Upper lobe of left lung (tissue), 6 donors: ENCODE results near the gene TNRC6C. TPM values are rescaled to one million over a fixed set of nuclear protein-coding genes. Genes with fewer than 3 reads are reported as not detected.
A peak's percentile ranks its signal among the peaks of the same experiment; 100 is the strongest.

Experiments
- ATAC-seq, 2 donors: fragments of 200-7000 bp; cut with Tn5 transposase; one replicate each; pipeline ENCODE4 v1.9.1; 2022; ENCODE audit warnings: mild to moderate bottlenecking in 2 of 2, moderate library complexity in 2 of 2; ENCODE audit not compliant: low FRiP score in 2 of 2
- DNase-seq, 2 donors: peaks; one replicate each; pipeline ENCODE4 v3.0.0-alpha.2; 2019 to 2020
- H3K27ac ChIP-seq, 4 donors: fragments of 200-600 bp; sonication (generic); one replicate each; pipeline ENCODE4 v1.5.1; 2016 to 2019
- H3K27me3 ChIP-seq, 4 donors: fragments of 200-600 bp; sonication (generic); one replicate each; pipeline ENCODE4 v1.5.1; 2017 to 2019
- H3K36me3 ChIP-seq, 4 donors: fragments of 200-600 bp; sonication (generic); one replicate each; pipeline ENCODE4 v1.5.1; 2016 to 2019
- H3K4me1 ChIP-seq, 4 donors: fragments of 200-600 bp; sonication (generic); one replicate each; pipeline ENCODE4 v1.5.1; 2018 to 2019
- H3K4me3 ChIP-seq, 4 donors: fragments of 200-600 bp; sonication (generic); one replicate each; pipeline ENCODE4 v1.5.1; 2017 to 2019; ENCODE audit warnings: mild to moderate bottlenecking in 2 of 4, moderate library complexity in 1 of 4
- H3K9me3 ChIP-seq, 4 donors: fragments of 200-600 bp; sonication (generic); one replicate each; pipeline ENCODE4 v1.5.1; 2018 to 2019
- CTCF ChIP-seq, 6 experiments: fragments of 450-650 bp in 4 of 6; fragments of 200-600 bp in 2 of 6; sonication (generic) in 2 of 6; IDR thresholded peaks; one replicate each; pipeline ENCODE4 v1.5.1; 2016 to 2019; ENCODE audit warnings: antibody characterized with exemption in 6 of 6
- EP300 ChIP-seq, 4 donors: sonication (generic); formaldehyde crosslinking; IDR thresholded peaks; one replicate each; pipeline ENCODE4 v1.5.1; 2017; ENCODE audit warnings: antibody characterized with exemption in 4 of 4, control low read depth in 2 of 4
- POLR2A ChIP-seq, 4 donors: fragments of 450-650 bp; IDR thresholded peaks; one replicate each; pipeline ENCODE4 v1.5.1; 2016 to 2017; ENCODE audit warnings: antibody characterized with exemption in 4 of 4, mild to moderate bottlenecking in 2 of 4
- POLR2AphosphoS5 ChIP-seq, 2 donors: sonication (generic); formaldehyde crosslinking; IDR thresholded peaks; one replicate each; pipeline ENCODE4 v1.5.1; 2017; ENCODE audit warnings: antibody characterized with exemption in 2 of 2
- WGBS, 2 donors: methylation state at CpG; one replicate each; pipeline ENCODE4 v1.1.5; 2017 to 2018; 5-methylcytosine and 5-hydroxymethylcytosine counted together
- total RNA-seq, 6 donors: library from RNA; depleted of rRNA in 4 of 6; stranded (reverse); fragments of >200 nt in 4 of 6; gene quantifications; one replicate each; pipeline versions ENCODE4 v1.1.0 to v1.2.1, GENCODE V29; 2016 to 2021
- donor health status: DM: no; HTN: no; CAD: no; lungs with moderate emphysema.
- donor health status: DM: no; HTN: yes; CAD: no; lungs with severe emphysema.

Gene TNRC6C
- total RNA-seq, result 10 to 100 TPM in 4 of 6 donors, 1 to 10 TPM in 2; 8.7 to 38.8 (median 14.7) TPM

DNA sequence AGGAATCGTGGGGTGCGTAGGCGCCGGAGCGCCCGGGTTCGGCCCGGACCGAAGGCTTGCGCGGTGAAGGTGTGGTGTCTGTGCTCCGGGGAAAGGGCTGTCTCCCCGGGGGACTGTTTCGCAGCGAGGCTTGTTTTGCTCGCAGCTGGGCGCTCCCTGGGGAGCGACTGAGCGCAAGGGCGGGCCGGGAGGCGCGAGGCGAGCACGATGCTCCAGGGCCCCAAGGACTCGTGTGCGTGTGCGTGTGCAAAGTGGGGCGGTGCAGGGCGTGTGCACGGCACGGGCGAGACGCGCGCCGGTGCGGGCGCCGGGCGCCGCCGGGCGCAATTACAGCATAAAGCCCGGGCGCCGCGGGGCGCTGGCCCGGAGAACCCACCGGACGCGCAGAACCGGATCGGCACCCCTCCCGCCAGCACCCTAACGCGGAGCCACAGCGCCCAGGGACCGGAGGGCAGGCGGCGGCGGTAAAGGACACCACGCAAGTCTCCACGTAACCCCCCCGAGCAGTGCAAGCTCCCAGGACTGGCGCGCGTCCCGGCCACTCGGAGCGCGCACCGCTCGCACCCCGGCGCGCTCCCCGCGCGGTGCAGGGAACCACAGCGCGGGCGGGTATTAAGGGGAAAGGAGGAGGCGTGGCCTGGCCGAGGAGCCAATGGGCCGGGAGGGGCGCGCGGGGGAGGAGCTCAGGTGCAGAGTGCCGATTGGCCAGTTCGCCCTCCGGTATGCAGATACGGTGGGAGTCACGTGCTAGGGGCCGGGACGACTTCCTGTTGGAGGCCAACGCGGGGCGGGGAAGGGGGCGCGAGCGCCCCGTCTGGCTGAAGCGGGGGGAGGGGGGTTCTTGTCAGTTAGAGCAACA, at the start of gene TNRC6C:
Gene TNRC6C, plus strand, starts transcription at position 847 of the 859 bp plus-strand sequence. CDS start 45,504 bp downstream, outside the sequence.
- H3K27ac ChIP-seq, result peak within 1 kb of the TSS; percentile 48 to 86 (median 80)
- no peaks in the 10 kb centered on the region for H3K36me3 ChIP-seq
- peak in 4 of 6 experiments; percentile 6 to 51 (median 32) for TF ChIP-seq CTCF (IDR thresholded peaks at IDR 0.05)
- peak; percentile 99 to 100 (median 100) for TF ChIP-seq POLR2A (IDR thresholded peaks at IDR 0.05)
- peak; percentile 100 for TF ChIP-seq POLR2AphosphoS5 (IDR thresholded peaks at IDR 0.05)
- TF ChIP-seq EP300 (IDR thresholded peaks at IDR 0.05), result peak in 1 of 4 donors; percentile 70
- peak within 1 kb of the TSS; percentile 58 to 94 (median 90) for H3K4me3 ChIP-seq
- H3K27me3 ChIP-seq, result no peaks in the 10 kb centered on the region
- 1% methylated on average over 20 of the region's 105 CpGs; no CpG with 5 or more reads in 1 of the 2 donors for WGBS, 2 donors
- DNase-seq (peak; percentile 99 to 100), ATAC-seq (peak; percentile 99 to 100)
- H3K9me3 ChIP-seq, result no peaks in the 10 kb centered on the region
- H3K4me1 ChIP-seq, result peaks cover 12 to 32% (median 19%) of the 10 kb centered on the region in 4 donors

GRCh38 chr17:77909236-77909635, 49.3 kb upstream of the TNRC6C start:
- TF ChIP-seq CTCF (IDR thresholded peaks at IDR 0.05), result no peak
- TF ChIP-seq EP300 (IDR thresholded peaks at IDR 0.05), result no peak
- no peak for TF ChIP-seq POLR2AphosphoS5 (IDR thresholded peaks at IDR 0.05)
- no peak for TF ChIP-seq POLR2A (IDR thresholded peaks at IDR 0.05)
- Histone ChIP-seq H3K36me3 (no peaks in the 10 kb centered on the region), H3K4me1 (no peaks in the 10 kb centered on the region), H3K27ac (no peak overlapping the region), H3K27me3 (no peaks in the 10 kb centered on the region), H3K4me3 (no peak overlapping the region), H3K9me3 (no peaks in the 10 kb centered on the region)
- 58 to 74% methylated on average over 18 to 19 of the region's 19 CpGs for WGBS, 2 donors
- ATAC-seq (peak in 1 of 2 donors; percentile 69), DNase-seq (no peak)

- no peak for TF ChIP-seq POLR2AphosphoS5 (IDR thresholded peaks at IDR 0.05)
- TF ChIP-seq EP300 (IDR thresholded peaks at IDR 0.05), result no peak
- no peak for TF ChIP-seq POLR2A (IDR thresholded peaks at IDR 0.05)
- TF ChIP-seq CTCF (IDR thresholded peaks at IDR 0.05), result no peak
- Histone ChIP-seq H3K27me3 (no peaks in the 10 kb centered on the region), H3K36me3 (no peaks in the 10 kb centered on the region), H3K27ac (no peak overlapping the region), H3K4me3 (no peak overlapping the region), H3K9me3 (no peaks in the 10 kb centered on the region), H3K4me1 (no peaks in the 10 kb centered on the region)
- 83 to 95% methylated on average over 13 of the region's 13 CpGs for WGBS, 2 donors
- no peak for DNase-seq
- ATAC-seq, result no peak
These were observed 48.7 kb upstream of the TNRC6C start for GRCh38 chr17:77909816-77910215.

GRCh38 chr17:77914385-77915254, 43.9 kb upstream of the TNRC6C start:
- peaks cover 0 to 4% (median 0%) of the 10 kb centered on the region in 4 donors for H3K27me3 ChIP-seq
- H3K4me1 ChIP-seq, result peaks cover 0 to 11% (median 5%) of the 10 kb centered on the region in 4 donors
- no peak overlapping the region for H3K27ac ChIP-seq
- H3K9me3 ChIP-seq, result no peaks in the 10 kb centered on the region
- no peak for TF ChIP-seq POLR2A (IDR thresholded peaks at IDR 0.05)
- no peak for TF ChIP-seq EP300 (IDR thresholded peaks at IDR 0.05)
- 28 to 32% methylated on average over 17 to 18 of the region's 18 CpGs for WGBS, 2 donors
- H3K4me3 ChIP-seq, result no peak overlapping the region
- ATAC-seq (peak in 1 of 2 donors; percentile 59), DNase-seq (no peak)
- no peaks in the 10 kb centered on the region for H3K36me3 ChIP-seq

- H3K27ac ChIP-seq, result no peak overlapping the region
- H3K27me3 ChIP-seq, result peaks cover 0 to 4% (median 0%) of the 10 kb centered on the region in 4 donors
- 49 to 61% methylated on average over 7 of the region's 7 CpGs for WGBS, 2 donors
- peaks cover 0 to 11% (median 5%) of the 10 kb centered on the region in 4 donors for H3K4me1 ChIP-seq
- no peaks in the 10 kb centered on the region for H3K9me3 ChIP-seq
- H3K36me3 ChIP-seq, result no peaks in the 10 kb centered on the region
- no peak overlapping the region for H3K4me3 ChIP-seq
- no peak for DNase-seq
- ATAC-seq, result no peak
- no peak for TF ChIP-seq POLR2AphosphoS5 (IDR thresholded peaks at IDR 0.05)
- no peak for TF ChIP-seq EP300 (IDR thresholded peaks at IDR 0.05)
- TF ChIP-seq POLR2A (IDR thresholded peaks at IDR 0.05), result no peak
- no peak for TF ChIP-seq CTCF (IDR thresholded peaks at IDR 0.05)
These were observed 42.9 kb upstream of the TNRC6C start for GRCh38 chr17:77915594-77916021.
